Astrocyte of the spinal cord (primary cell): ENCODE data around the gene HM13.
"Not testable (repeated sequence)": the region's sequence is repeated elsewhere in the genome, so short reads cannot be mapped to it uniquely, and the experiment has no call there.

Experiments
- DNase-seq: peaks from one replicate; pipeline ENCODE4 v3.0.0; 2011; ENCODE audit warnings: low read depth, low spot score
- H3K4me3 ChIP-seq: 2 replicates; pipeline ENCODE4 v1.5.1; 2011; ENCODE audit warnings: low read depth, mild to moderate bottlenecking, low read length, moderate library complexity
- CTCF ChIP-seq: IDR thresholded peaks from 2 replicates; pipeline ENCODE4 v1.5.1; 2012; ENCODE audit warnings: low read depth, mild to moderate bottlenecking, low read length, inconsistent platforms
- in situ Hi-C: cut with HindIII; loops from 2 replicates; pipeline ENCODE4 v1.10.0; 2017; ENCODE audit warnings: low sequenced_read_pairs

Gene HM13

GRCh38 chr20:31577194-31577593 lies 63.0 kb downstream of the HM13 start:
- no peak overlapping the region for H3K4me3 ChIP-seq
- TF ChIP-seq CTCF: no peak
- no peak for DNase-seq
- in situ Hi-C loops: no loop called here

- no peak overlapping the region for H3K4me3 ChIP-seq
- in situ Hi-C loops: no loop called here
- TF ChIP-seq CTCF: no peak
- no peak for DNase-seq
Observed at GRCh38 chr20:31578448-31579138, 64.4 kb downstream of the HM13 start.

DNA sequence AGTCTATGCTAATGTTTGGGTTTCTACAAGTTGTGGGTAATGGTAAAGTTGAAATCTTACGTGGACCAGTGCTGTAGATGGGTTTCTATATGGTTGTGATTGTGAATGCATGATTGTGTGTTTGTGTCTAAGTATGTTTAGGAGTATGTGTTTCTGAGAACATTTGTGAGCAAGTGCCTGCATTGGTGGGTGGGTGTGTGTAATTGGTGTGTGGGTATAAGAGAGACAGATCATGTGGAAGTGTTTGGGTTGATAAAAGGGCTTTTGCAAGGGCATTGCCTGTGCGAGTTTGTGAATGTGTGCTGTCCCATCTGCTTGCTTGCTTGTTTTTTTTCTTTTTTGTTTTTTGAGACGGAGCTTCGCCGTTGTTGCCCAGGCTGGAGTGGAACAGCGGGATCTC lies 65.0 kb downstream of the HM13 start:
- DNase-seq: no peak
- in situ Hi-C loops: no loop called here
- H3K4me3 ChIP-seq: no peak overlapping the region
- no peak for TF ChIP-seq CTCF

- in situ Hi-C loops, DNase-seq, H3K4me3 ChIP-seq: not testable (repeated sequence)
Observed at GRCh38 chr20:31579941-31580651, 65.9 kb downstream of the HM13 start.

DNA sequence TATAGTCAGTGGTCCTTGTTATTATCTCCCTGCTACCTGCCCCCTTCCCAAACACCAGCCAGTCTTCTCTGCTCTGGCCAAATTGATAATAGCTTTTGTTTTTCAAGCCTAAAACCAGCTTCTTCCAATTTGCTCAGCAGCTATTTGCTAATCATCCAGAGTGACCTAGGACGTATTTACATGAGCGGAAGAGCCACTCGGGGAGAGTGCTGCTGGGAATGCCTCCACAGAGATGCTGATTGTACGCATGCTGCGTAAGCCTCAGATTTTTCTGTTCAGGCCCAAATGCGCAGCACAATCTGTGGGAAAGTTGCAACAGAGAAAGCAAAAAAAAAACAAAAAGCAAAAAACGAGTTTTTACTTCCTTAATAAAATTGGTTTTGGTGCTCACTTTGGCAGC lies 66.5 kb downstream of the HM13 start:
- H3K4me3 ChIP-seq: no peak overlapping the region
- in situ Hi-C loops: no loop called here
- no peak for TF ChIP-seq CTCF
- DNase-seq: no peak

DNA sequence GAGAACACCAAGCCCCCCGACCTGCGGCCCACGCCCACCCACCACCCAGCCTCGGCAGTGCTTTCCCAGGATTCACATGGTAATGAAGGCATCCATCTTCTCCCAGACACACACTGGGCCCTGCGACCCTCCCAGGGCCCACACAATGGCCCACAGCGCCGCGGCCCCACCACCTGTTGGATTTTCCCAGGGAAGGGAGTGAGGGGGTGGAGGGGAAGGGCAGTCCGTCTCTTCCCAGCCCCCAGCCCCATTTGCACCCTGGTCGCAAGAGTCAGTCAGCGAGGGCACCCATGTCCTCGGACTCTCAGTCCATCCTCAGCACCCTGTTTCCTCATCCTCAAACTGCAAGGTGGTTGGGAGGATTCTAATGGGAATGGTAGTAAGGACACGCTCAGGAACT lies 67.1 kb downstream of the HM13 start:
- no peak for TF ChIP-seq CTCF
- no peak for DNase-seq
- in situ Hi-C loops: no loop called here
- H3K4me3 ChIP-seq: no peak overlapping the region

DNA sequence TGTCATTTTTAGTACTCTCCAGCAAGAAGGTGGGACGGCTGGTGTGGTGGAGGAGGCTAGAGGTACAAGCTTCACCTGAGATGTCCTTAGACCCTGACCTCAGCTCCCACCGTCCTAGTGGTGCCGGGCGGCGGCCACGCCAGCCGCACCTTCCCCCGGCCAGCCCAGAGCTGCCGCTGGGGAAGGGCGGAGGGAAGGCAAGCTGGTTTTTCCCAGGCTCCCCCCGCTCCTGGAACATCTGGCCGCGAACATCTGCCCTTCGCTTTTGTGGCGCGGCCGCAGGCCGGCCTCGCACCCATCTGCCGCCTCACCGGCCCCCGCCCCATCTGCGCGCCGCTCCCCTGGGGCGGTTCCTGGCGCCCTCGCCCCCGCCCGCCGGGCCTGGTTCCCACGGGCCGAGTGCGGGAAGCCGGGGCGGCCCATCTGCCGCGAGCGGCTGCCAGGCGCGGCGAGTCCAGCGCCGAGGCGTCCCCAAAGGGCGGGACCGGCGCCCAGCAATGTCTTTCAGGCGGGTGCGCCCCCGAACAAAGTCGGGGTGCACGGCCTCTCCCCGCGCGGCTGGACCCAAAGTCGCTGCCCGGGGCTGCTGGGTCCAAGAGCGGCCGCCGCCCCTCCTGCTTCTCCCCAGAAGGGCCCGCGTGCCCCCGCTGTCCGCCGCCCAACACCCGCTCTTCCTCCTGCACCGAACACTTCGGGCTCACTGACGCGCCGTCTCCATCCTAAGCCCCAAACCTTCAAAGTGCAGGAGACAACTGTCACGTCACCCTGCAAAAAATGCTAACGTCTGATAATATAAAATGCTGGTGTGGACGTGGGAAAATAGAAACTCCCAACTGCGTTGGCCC lies 73.5 kb downstream of the HM13 start:
- peak overlapping the region; percentile 40 for H3K4me3 ChIP-seq
- DNase-seq: no peak
- no peak for TF ChIP-seq CTCF
- in situ Hi-C loops: no loop called here
